DMS153 treated with DMSO at 0.1 percent for 48 hours (cell line): Measurements from ENCODE around the gene GJB3.
"Not testable (repeated sequence)": the region's sequence is repeated elsewhere in the genome, so short reads cannot be mapped to it uniquely, and the experiment has no call there.

Experiments
- DNase-seq: peaks from one replicate; lab custom pipeline; 2025; ENCODE audit not compliant: unreplicated experiment; lab: John Stamatoyannopoulos, UW

The GJB3 gene

GRCh38 chr1:34785231-34785874 lies 4.3 kb downstream of the GJB3 start:
- no peak for DNase-seq

- no peak for DNase-seq
These were observed 5.0 kb downstream of the GJB3 start for GRCh38 chr1:34785875-34786470.

GRCh38 chr1:34786521-34787325 lies 5.7 kb downstream of the GJB3 start:
- peak; percentile 70 for DNase-seq

- no peak for DNase-seq
These were observed 6.7 kb downstream of the GJB3 start for GRCh38 chr1:34787461-34788420.

GRCh38 chr1:34790985-34791384 lies 10.0 kb downstream of the GJB3 start:
- DNase-seq = no peak

GRCh38 chr1:34792424-34792823 lies 11.4 kb downstream of the GJB3 start:
- DNase-seq = no peak

GRCh38 chr1:34792868-34793727 lies 12.1 kb downstream of the GJB3 start, which contains the start of gene GJA4:
Gene GJA4, plus strand, starts transcription at chr1:34792999. Its CDS starts 1,215 bp downstream, at chr1:34794214.
- DNase-seq = no peak

GRCh38 chr1:34794001-34794789 lies 13.2 kb downstream of the GJB3 start:
- DNase-seq = no peak

- DNase-seq = no peak
These were observed 13.8 kb downstream of the GJB3 start for GRCh38 chr1:34794790-34795180.

- DNase-seq = no peak
These were observed 14.9 kb downstream of the GJB3 start for GRCh38 chr1:34795916-34796315.

- DNase-seq = no peak
These were observed 16.0 kb downstream of the GJB3 start for GRCh38 chr1:34796990-34797389.

- DNase-seq = no peak
These were observed 19.2 kb downstream of the GJB3 start for GRCh38 chr1:34800214-34800613.

- no peak for DNase-seq
These were observed 22.8 kb downstream of the GJB3 start for GRCh38 chr1:34803770-34804169.

GRCh38 chr1:34806396-34806795 lies 25.4 kb downstream of the GJB3 start:
- no peak for DNase-seq

- no peak for DNase-seq
These were observed 27.2 kb downstream of the GJB3 start for GRCh38 chr1:34808051-34808810.

GRCh38 chr1:34810781-34811180 lies 29.8 kb downstream of the GJB3 start:
- DNase-seq = not testable (repeated sequence)

- DNase-seq = no peak
These were observed 35.3 kb downstream of the GJB3 start for GRCh38 chr1:34816332-34816731.

- no peak for DNase-seq
These were observed 35.8 kb downstream of the GJB3 start for GRCh38 chr1:34816778-34817177.
